ENCODE results near the gene UCHL3.

Gene UCHL3

GRCh38 chr13:75512253-75512652 lies 37.3 kb upstream of the UCHL3 start:
- TF ChIP-seq CTCF (IDR thresholded peaks at IDR 0.05; ENCODE audit: insufficient read depth, low read depth, low read length, missing control alignments): no peak
- DNase-seq (ENCODE audit: low read depth): no peak
- H3K4me3 ChIP-seq (ENCODE audit: low read length): no peak overlapping the region

GRCh38 chr13:75513271-75513670 lies 36.3 kb upstream of the UCHL3 start:
- H3K4me3 ChIP-seq (ENCODE audit: low read length): no peak overlapping the region
- TF ChIP-seq CTCF (IDR thresholded peaks at IDR 0.05; ENCODE audit: insufficient read depth, low read depth, low read length, missing control alignments): no peak
- DNase-seq (ENCODE audit: low read depth): no peak

- no peak overlapping the region for H3K4me3 ChIP-seq (ENCODE audit: low read length)
- DNase-seq (ENCODE audit: low read depth): no peak
- TF ChIP-seq CTCF (IDR thresholded peaks at IDR 0.05; ENCODE audit: insufficient read depth, low read depth, low read length, missing control alignments): no peak
Observed at GRCh38 chr13:75514080-75514995, 35.3 kb upstream of the UCHL3 start.

GRCh38 chr13:75518439-75519088 lies 31.0 kb upstream of the UCHL3 start:
- H3K4me3 ChIP-seq (ENCODE audit: low read length): no peak overlapping the region
- no peak for DNase-seq (ENCODE audit: low read depth)
- no peak for TF ChIP-seq CTCF (IDR thresholded peaks at IDR 0.05; ENCODE audit: insufficient read depth, low read depth, low read length, missing control alignments)

- no peak for DNase-seq (ENCODE audit: low read depth)
- TF ChIP-seq CTCF (IDR thresholded peaks at IDR 0.05; ENCODE audit: insufficient read depth, low read depth, low read length, missing control alignments): no peak
- no peak overlapping the region for H3K4me3 ChIP-seq (ENCODE audit: low read length)
Observed at GRCh38 chr13:75521956-75522355, 27.6 kb upstream of the UCHL3 start.

- no peak overlapping the region for H3K4me3 ChIP-seq (ENCODE audit: low read length)
- no peak for DNase-seq (ENCODE audit: low read depth)
- no peak for TF ChIP-seq CTCF (IDR thresholded peaks at IDR 0.05; ENCODE audit: insufficient read depth, low read depth, low read length, missing control alignments)
Observed at GRCh38 chr13:75530549-75530961, 19.0 kb upstream of the UCHL3 start.
